GM23338 (cell line): ENCODE measurements around the gene MICAL2. TPM values are rescaled to one million over a fixed set of nuclear protein-coding genes. Genes with fewer than 3 reads are reported as not detected.

Experiments
- ATAC-seq: fragments of 200-7000 bp; cut with Tn5 transposase; 3 replicates; pipeline ENCODE4 v1.9.1; 2020
- DNase-seq: peaks from one replicate; pipeline ENCODE4 v3.0.0-alpha.2; 2015; ENCODE audit warnings: low spot score
- H2AFZ ChIP-seq: fragments of 200-600 bp; sonication (generic); 2 replicates; pipeline ENCODE4 v1.8.0; 2016; ENCODE audit warnings: antibody characterized with exemption, mild to moderate bottlenecking, moderate library complexity
- H3F3A ChIP-seq: fragments of 200-600 bp; sonication (generic); replicated peaks from 2 replicates; pipeline ENCODE4 v1.8.0; 2017; ENCODE audit warnings: antibody characterized with exemption, mixed run types, low read depth
- H3K27ac ChIP-seq: fragments of 200-600 bp; sonication (generic); 2 replicates; pipeline ENCODE4 v1.6.1; 2016; ENCODE audit warnings: low read depth
- H3K27me3 ChIP-seq: fragments of 200-600 bp; sonication (generic); 2 replicates; pipeline ENCODE4 v1.8.0; 2016; ENCODE audit warnings: mild to moderate bottlenecking, mixed run types, moderate library complexity; ENCODE audit not compliant: insufficient read depth
- H3K36me3 ChIP-seq: fragments of 200-600 bp; sonication (generic); 2 replicates; pipeline ENCODE4 v1.8.0; 2016; ENCODE audit warnings: mild to moderate bottlenecking; ENCODE audit not compliant: insufficient read depth
- H3K4me1 ChIP-seq: fragments of 200-600 bp; sonication (generic); 2 replicates; pipeline ENCODE4 v1.8.0; 2016; ENCODE audit warnings: mild to moderate bottlenecking, moderate library complexity; ENCODE audit not compliant: insufficient read depth
- H3K4me2 ChIP-seq: fragments of 200-600 bp; sonication (generic); 2 replicates; pipeline ENCODE4 v1.7.1; 2017; ENCODE audit warnings: mixed run types
- H3K4me3 ChIP-seq: fragments of 200-600 bp; sonication (generic); 2 replicates; pipeline ENCODE4 v1.6.1; 2016; ENCODE audit warnings: mixed run types
- H3K79me2 ChIP-seq: fragments of 200-600 bp; sonication (generic); replicated peaks from 2 replicates; pipeline ENCODE4 v1.8.0; 2017; ENCODE audit warnings: mild to moderate bottlenecking; ENCODE audit not compliant: insufficient read depth
- H3K9me2 ChIP-seq: fragments of 200-600 bp; sonication (generic); 2 replicates; pipeline ENCODE4 v1.8.0; 2017; ENCODE audit not compliant: insufficient read depth
- H4K20me1 ChIP-seq: fragments of 200-600 bp; sonication (generic); replicated peaks from 2 replicates; pipeline ENCODE4 v1.8.0; 2017; ENCODE audit warnings: mild to moderate bottlenecking; ENCODE audit not compliant: insufficient read depth
- H3K27ac Mint-ChIP-seq: 2 replicates; pipeline ENCODE4 v1.8.0; 2020; ENCODE audit warnings: inconsistent platforms, mild to moderate bottlenecking, moderate library complexity, mixed read lengths
- H3K27me3 Mint-ChIP-seq: 3 replicates; pipeline ENCODE4 v1.8.0; 2022; ENCODE audit warnings: low read depth, mild to moderate bottlenecking, moderate library complexity, mixed read lengths, inconsistent platforms; ENCODE audit not compliant: insufficient read depth, poor library complexity
- H3K36me3 Mint-ChIP-seq: 3 replicates; pipeline ENCODE4 v1.8.0; 2021; ENCODE audit warnings: low read depth, mild to moderate bottlenecking, inconsistent platforms, moderate library complexity, mixed read lengths
- H3K4me1 Mint-ChIP-seq: 3 replicates; pipeline ENCODE4 v1.8.0; 2020; ENCODE audit warnings: mild to moderate bottlenecking, inconsistent platforms, mixed read lengths
- H3K4me3 Mint-ChIP-seq: 3 replicates; pipeline ENCODE4 v1.8.0; 2021; ENCODE audit warnings: moderate library complexity, mild to moderate bottlenecking, inconsistent platforms, mixed read lengths
- H3K9me3 Mint-ChIP-seq: 3 replicates; pipeline ENCODE4 v1.8.0; 2020; ENCODE audit warnings: moderate library complexity, mild to moderate bottlenecking, inconsistent platforms, mixed read lengths
- CREB1 ChIP-seq: fragments of 250-450 bp; sonication (Bioruptor Pico); IDR thresholded peaks from 2 replicates; pipeline ENCODE4 v1.5.0; 2020; ENCODE audit warnings: low read depth, mild to moderate bottlenecking, moderate library complexity
- CTCF ChIP-seq, 2 experiments: fragments of 200-600 bp in 1 of 2; sonication (generic) in 1 of 2; conservative IDR thresholded peaks; 2 replicates each; pipeline versions ENCODE4 v1.5.1 to v1.6.1; 2016 to 2017; ENCODE audit warnings: antibody characterized with exemption in 2 of 2, low read depth in 2 of 2, mild to moderate bottlenecking in 2 of 2, moderate library complexity in 1 of 2
- ETS1 ChIP-seq: IDR thresholded peaks from 2 replicates; pipeline ENCODE4 v1.6.1; 2016; ENCODE audit warnings: antibody characterized with exemption
- EZH2 ChIP-seq: fragments of 200-600 bp; sonication (generic); IDR thresholded peaks from one replicate; pipeline ENCODE4 v1.8.0; 2017; ENCODE audit warnings: antibody characterized with exemption, mild to moderate bottlenecking, low read depth; ENCODE audit not compliant: unreplicated experiment
- EZH2phosphoT487 ChIP-seq: fragments of 200-600 bp; sonication (generic); IDR thresholded peaks from one replicate; pipeline ENCODE4 v1.8.1; 2018; ENCODE audit warnings: antibody characterized with exemption; ENCODE audit not compliant: unreplicated experiment
- JUNB ChIP-seq: IDR thresholded peaks from one replicate; pipeline ENCODE4 v1.6.1; 2016; ENCODE audit warnings: antibody characterized with exemption; ENCODE audit not compliant: unreplicated experiment
- NANOG ChIP-seq: IDR thresholded peaks from 2 replicates; pipeline ENCODE4 v1.6.1; 2016; ENCODE audit warnings: antibody characterized with exemption, borderline replicate concordance
- POLR2AphosphoS5 ChIP-seq: IDR thresholded peaks from 2 replicates; pipeline ENCODE4 v1.6.1; 2016; ENCODE audit warnings: antibody characterized with exemption, low read depth
- REST ChIP-seq: IDR thresholded peaks from one replicate; pipeline ENCODE4 v1.6.1; 2018; ENCODE audit warnings: antibody characterized with exemption; ENCODE audit not compliant: unreplicated experiment
- STAT1 ChIP-seq: IDR thresholded peaks from one replicate; pipeline ENCODE4 v1.6.1; 2016; ENCODE audit warnings: antibody characterized with exemption; ENCODE audit not compliant: unreplicated experiment
- ZNF114 ChIP-seq: fragments of 250-450 bp; sonication (Bioruptor Pico); IDR thresholded peaks from 2 replicates; pipeline ENCODE4 v1.5.0; 2020; ENCODE audit warnings: mild to moderate bottlenecking, moderate library complexity
- ZNF331 ChIP-seq: fragments of 250-450 bp; sonication (Bioruptor Pico); IDR thresholded peaks from 2 replicates; pipeline ENCODE4 v1.5.0; 2020; ENCODE audit warnings: low read depth, mild to moderate bottlenecking, moderate library complexity
- ZNF462 ChIP-seq: fragments of 250-450 bp; sonication (Bioruptor Pico); IDR thresholded peaks from 2 replicates; pipeline ENCODE4 v1.5.0; 2020; ENCODE audit warnings: mild to moderate bottlenecking, moderate library complexity
- polyA plus RNA-seq: library from polyadenylated mRNA; unstranded; fragments of >200 nt; fragmentation: Nextera tagmentation; extraction: Ambion mirVana; gene quantifications from 2 replicates; pipeline ENCODE4 v1.2.1, GENCODE V29; 2016
- total RNA-seq: library from RNA; depleted of rRNA; stranded (reverse); fragments of >200 nt; shearing (Covaris generic); gene quantifications from 2 replicates; pipeline ENCODE4 v1.2.3, GENCODE V29; 2014

The MICAL2 gene
- total and polyA plus RNA-seq, 2 experiments from 2014 or later = 0.66 to 1.4 TPM

GRCh38 chr11:12130180-12130980 is 20.0 kb downstream of the MICAL2 start:
- Mint-ChIP-seq H3K27ac (no peak overlapping the region), H3K4me1 (no peaks in the 10 kb centered on the region)
- no peaks in the 10 kb centered on the region for H4K20me1 ChIP-seq

More at GRCh38 chr11:12130180-12130980, 20.0 kb downstream of the MICAL2 start:
- no peak overlapping the region for H3K4me3 ChIP-seq
- H2AFZ ChIP-seq = no peak overlapping the region
- no peak for TF ChIP-seq STAT1
- no peak for TF ChIP-seq ETS1
- TF ChIP-seq CTCF (conservative IDR thresholded peaks at IDR 0.05; ENCODE audit: low read depth in 2 of 2) = no peak
- no peak for TF ChIP-seq ZNF462 (CRISPR knock-in tag)
- TF ChIP-seq EZH2phosphoT487 = no peak
- no peak for TF ChIP-seq REST
- no peak for TF ChIP-seq EZH2
- no peak for TF ChIP-seq JUNB
- TF ChIP-seq POLR2AphosphoS5 = no peak
- TF ChIP-seq ZNF114 (CRISPR knock-in tag) = no peak
- TF ChIP-seq CREB1 = no peak
- TF ChIP-seq NANOG = no peak
- TF ChIP-seq ZNF331 = no peak
- no peaks in the 10 kb centered on the region for H3K36me3 ChIP-seq
- no peaks in the 10 kb centered on the region for H3K4me1 ChIP-seq
- Mint-ChIP-seq H3K27me3 (peaks cover 4% of the 10 kb centered on the region), H3K36me3 (no peaks in the 10 kb centered on the region), H3K9me3 (no peaks in the 10 kb centered on the region), H3K4me3 (no peak overlapping the region)
- no peaks in the 10 kb centered on the region for H3K27me3 ChIP-seq
- no peaks in the 10 kb centered on the region for H3K9me2 ChIP-seq
- no peak for DNase-seq
- H3K79me2 ChIP-seq = no peaks in the 10 kb centered on the region
- no peak overlapping the region for H3K4me2 ChIP-seq
- no peak for ATAC-seq
- H3K27ac ChIP-seq = no peak overlapping the region
- no peaks in the 10 kb centered on the region for H3F3A ChIP-seq
